ENCODE results near the gene GJA9.
"Not testable (repeated sequence)": the region's sequence is repeated elsewhere in the genome, so short reads cannot be mapped to it uniquely, and the experiment has no call there.

Gene GJA9

DNA sequence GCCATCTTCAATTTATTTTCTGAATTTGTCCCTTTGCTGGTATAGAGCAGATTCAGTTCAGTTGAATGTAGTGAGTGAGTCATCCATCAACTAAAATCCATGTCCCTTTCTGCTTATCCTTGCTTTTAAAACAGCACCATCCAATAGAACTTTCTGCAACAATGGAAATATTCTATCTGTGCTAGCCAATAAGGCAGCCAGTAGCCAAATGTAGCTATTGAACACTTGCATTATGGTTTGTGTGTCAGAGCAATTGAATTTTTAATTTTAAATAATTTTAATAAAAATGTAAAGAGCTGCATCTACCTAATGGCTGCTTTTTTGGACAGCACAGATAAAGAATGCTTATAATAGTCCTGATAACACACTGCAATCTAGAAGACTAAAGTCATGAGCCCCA is at the start of gene GJA9:
Gene GJA9, minus strand, starts transcription at position 101 of the 400 bp plus-strand sequence. CDS start 5,489 bp downstream, outside the sequence.
- DNase-seq (ENCODE audit: low read depth in 2 of 2): no peak

- no peak for DNase-seq (ENCODE audit: low read depth in 2 of 2)
These were observed 48.1 kb upstream of the GJA9 start for GRCh38 chr1:38929476-38929875.

- DNase-seq (ENCODE audit: low read depth in 2 of 2): no peak
These were observed 47.7 kb upstream of the GJA9 start for GRCh38 chr1:38929054-38929453.

GRCh38 chr1:38926091-38926490 is 44.7 kb upstream of the GJA9 start:
- no peak for DNase-seq (ENCODE audit: low read depth in 2 of 2)

GRCh38 chr1:38925391-38925790 is 44.0 kb upstream of the GJA9 start:
- DNase-seq (ENCODE audit: low read depth in 2 of 2): no peak

DNA sequence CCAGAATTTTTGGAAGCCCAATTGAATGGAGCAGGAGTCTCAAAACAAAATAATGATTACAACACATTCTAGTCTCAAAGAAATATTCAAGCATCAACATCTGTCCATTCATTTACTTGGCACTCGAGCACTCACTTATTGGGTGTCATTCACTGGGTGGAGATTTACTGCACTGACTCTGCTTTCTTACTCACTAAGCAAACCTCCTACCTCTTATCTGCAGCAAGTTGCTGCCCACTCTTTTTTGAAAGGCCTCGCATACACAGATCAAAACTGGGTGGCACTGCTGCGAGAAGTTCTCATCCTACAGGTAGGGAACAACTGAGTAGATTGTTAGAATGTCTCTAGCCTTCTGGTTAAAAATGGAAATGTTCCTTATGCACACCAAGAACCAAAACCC is 42.2 kb upstream of the GJA9 start:
- DNase-seq (ENCODE audit: low read depth in 2 of 2): peak in 1 of 2 donors; percentile 3

GRCh38 chr1:38919130-38919529 is 37.7 kb upstream of the GJA9 start:
- no peak for DNase-seq (ENCODE audit: low read depth in 2 of 2)

GRCh38 chr1:38918568-38918967 is 37.2 kb upstream of the GJA9 start:
- no peak for DNase-seq (ENCODE audit: low read depth in 2 of 2)

DNA sequence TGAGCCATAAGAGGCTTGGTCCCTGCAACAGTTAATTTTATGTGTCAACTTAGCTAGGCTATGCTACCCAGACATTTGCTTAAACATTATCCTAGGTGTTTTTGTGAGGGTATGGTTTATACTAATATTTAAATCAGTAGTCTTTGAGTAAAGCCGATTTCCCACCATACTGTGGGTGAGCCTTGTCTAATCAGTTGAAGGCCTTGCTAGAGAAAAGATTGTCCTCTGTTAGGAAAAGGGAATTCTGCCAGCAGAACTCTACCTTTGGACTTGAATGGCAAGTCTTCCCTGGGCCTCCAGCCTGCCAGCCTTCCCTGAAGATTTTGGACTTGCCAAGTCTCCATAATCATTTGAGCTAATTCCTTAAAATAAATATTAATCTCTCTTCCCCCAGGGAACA is 36.4 kb upstream of the GJA9 start:
- no peak for DNase-seq (ENCODE audit: low read depth in 2 of 2)

DNA sequence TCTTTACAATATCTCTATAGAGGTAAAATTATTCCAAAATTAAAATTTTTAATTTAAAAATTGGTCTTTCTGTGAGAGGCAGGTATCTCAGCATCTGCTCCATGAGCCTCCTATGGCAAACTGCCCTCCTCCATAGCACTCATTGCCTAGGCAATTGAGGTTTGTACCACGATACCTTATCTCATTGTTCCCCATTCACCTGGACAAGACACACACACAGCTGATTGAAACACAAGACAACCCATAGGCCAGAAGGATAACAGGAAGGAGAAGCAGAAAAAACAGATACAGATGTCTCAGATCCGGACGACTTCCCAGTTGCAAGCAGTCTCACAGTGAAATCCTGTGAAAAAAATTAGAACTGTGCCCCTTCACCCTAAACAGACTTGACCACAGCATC is 36.0 kb upstream of the GJA9 start:
- no peak for DNase-seq (ENCODE audit: low read depth in 2 of 2)

DNA sequence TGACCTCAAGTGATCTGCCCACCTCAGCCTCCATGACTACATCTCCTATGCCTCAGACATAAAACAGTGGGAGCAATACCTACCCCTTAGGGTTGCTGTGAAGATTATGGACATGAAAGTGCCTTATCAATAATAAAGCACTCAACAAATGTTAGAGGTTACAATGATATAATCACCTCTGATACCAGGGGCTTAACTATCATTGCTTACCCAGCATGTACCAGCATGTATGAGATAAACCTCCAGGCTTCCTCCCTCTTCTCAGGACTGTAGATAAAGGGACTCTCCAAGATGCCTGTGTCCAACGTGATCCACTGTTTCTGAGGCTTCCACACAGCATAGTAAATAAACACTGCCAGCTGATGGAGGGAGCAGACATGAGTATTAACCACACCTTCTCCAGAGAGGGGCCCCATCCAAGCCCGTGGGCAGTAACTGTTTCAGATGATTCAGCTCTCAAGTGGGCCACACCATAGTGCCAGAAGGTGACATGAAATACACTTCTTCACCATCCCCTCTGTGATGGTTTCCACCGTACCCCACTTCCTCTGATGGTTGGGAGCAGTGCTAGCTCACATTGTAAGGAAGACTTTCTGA is 34.1 kb upstream of the GJA9 start:
- peak; percentile 22 to 25 for DNase-seq (ENCODE audit: low read depth in 2 of 2)

- DNase-seq (ENCODE audit: low read depth in 2 of 2): not testable (repeated sequence)
These were observed 33.5 kb upstream of the GJA9 start for GRCh38 chr1:38914908-38915307.

- DNase-seq (ENCODE audit: low read depth in 2 of 2): no peak
These were observed 27.4 kb upstream of the GJA9 start for GRCh38 chr1:38908821-38909220.

GRCh38 chr1:38905985-38906384 is 24.6 kb upstream of the GJA9 start:
- DNase-seq (ENCODE audit: low read depth in 2 of 2): no peak

DNA sequence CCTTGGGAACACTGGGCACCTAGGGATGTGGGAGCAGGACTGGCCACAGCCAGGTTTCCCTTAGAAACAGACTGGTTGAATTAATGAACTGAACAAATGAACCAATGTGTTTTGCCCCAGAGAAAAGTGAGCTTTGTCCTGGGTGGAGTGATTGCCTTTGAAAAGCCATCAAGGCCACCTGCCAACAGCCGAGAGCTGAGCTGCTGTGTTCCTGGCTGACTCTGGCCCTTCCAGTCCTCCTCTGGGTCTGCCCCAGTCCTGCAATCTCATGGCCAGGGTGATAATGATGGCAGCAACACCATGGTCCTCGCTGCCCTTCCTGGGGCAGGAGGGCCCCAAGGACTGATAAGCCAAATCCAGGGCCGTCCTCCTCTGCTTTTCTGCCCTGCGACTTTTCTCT is 18.2 kb upstream of the GJA9 start:
- DNase-seq (ENCODE audit: low read depth in 2 of 2): no peak

GRCh38 chr1:38898653-38899230 is 17.4 kb upstream of the GJA9 start:
- no peak for DNase-seq (ENCODE audit: low read depth in 2 of 2)

- no peak for DNase-seq (ENCODE audit: low read depth in 2 of 2)
These were observed 14.8 kb upstream of the GJA9 start for GRCh38 chr1:38896169-38896568.

DNA sequence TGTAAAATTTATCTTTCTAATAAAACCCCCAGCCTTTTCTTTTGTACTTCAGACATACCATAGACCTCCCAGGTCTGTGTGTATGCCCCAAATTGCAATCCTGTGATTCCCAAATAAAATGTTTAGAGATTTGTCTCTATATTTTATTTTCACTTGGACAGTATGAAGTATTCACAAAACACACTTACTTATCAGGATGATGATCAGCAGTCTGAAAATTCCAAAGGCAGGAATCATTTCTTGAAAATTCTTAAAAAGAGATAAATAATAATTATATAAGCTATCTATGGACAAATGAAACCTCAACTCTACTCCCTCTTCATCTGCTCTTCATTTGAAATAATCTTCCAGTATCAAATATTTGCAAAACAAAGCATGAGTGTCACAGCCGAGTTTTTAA is 11.6 kb upstream of the GJA9 start:
- DNase-seq (ENCODE audit: low read depth in 2 of 2): no peak

- DNase-seq (ENCODE audit: low read depth in 2 of 2): no peak
These were observed 10.4 kb upstream of the GJA9 start for GRCh38 chr1:38891753-38892152.

- DNase-seq (ENCODE audit: low read depth in 2 of 2): no peak
These were observed 8.2 kb upstream of the GJA9 start for GRCh38 chr1:38889589-38889988.

DNA sequence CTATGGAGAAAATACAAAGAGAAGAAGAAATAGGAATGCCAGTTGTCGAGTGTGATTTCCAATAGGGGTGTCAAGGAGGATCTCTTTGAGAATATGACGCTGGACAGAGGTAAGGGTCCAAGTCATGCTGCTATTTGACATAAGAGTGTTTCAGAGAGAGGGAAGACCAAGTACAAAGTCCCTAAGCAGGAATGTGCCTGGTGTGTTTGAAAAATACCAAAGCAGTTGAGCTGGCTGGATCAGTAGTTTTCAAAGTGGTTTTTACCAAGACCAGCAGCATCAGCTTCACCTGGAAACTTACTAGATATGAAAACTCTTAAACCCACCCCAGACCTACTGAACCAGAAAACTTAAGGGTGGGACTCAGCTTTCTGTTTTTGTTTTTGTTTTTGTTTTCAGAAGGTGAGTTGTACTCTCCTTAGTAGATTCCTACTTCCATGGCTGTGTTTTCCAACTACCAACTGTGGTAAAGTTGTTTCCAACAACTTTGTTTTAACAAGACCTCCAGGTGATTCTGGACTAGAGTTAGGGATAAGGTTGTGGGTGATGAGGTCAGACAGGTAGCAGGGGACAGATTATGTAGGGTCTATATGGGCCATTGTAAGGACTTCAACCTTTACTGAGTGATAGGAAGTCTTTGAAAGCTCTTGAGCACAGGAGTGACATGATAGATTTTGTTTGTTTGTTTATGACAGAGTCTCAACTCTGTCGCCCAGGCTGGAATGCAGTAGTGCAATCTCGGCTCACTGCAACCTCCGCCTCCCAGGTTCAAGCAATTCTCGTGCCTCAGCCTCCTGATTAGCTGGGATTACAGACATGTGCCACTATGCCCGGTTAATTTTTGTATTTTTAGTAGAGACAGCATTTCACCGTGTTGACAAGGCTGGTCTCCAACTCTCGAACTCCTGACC is 7.3 kb upstream of the GJA9 start:
- no peak for DNase-seq (ENCODE audit: low read depth in 2 of 2)

DNA sequence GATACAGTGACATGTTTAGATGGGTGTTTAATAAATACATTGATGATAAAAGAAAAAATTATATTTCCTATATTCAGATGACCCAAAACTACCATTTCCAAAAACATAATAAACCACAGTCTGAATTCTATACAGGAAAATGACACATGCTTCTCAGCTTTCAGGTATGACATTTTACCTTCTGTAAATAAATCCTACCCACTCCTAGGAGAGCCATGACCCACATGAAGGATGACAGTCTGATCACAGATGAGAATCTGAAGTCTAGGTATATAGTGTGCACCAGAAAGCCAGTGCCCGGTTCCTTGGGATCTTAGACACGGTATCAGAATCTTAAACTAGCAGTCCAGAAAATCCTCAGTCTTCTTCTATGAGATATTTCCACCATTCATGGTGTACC is 3.7 kb upstream of the GJA9 start:
- DNase-seq (ENCODE audit: low read depth in 2 of 2): no peak

DNA sequence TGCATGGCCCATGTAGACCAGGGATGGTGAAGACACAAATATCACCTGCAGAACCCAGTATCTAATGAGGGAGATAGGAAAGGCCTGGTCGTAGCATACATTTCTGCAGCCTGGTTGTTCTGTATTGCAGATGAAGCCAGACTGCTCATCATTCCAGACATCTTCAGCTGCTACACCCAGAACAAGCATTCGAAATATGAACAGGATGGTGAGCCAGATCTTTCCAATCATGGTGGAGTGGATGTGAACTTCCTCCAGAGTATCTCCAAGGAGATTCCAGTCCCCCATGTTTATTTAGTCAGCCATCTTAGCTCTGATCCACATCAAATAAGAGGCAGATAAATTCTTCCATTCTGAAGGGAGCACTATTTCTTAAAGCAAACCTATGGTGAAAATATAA is 5.6 kb downstream of the GJA9 start:
- no peak for DNase-seq (ENCODE audit: low read depth in 2 of 2)
